ENCODE data around the gene ARPC5L. TPM values are rescaled to one million over a fixed set of nuclear protein-coding genes. Genes with fewer than 3 reads are reported as not detected.

The ARPC5L gene
- total RNA-seq, 1 experiment from 2014 or later: 73.9 TPM

- no peaks in the 10 kb centered on the region for H3K27me3 ChIP-seq (replicated peaks; ENCODE audit: insufficient read depth, low read depth, low read length, poor library complexity)
- no peaks in the 10 kb centered on the region for H3K36me3 ChIP-seq (ENCODE audit: insufficient read depth, low read length, poor library complexity, severe bottlenecking)
- H3K27ac ChIP-seq (ENCODE audit: low read depth, low read length, poor library complexity, severe bottlenecking): no peak overlapping the region
- ChIA-PET CTCF (no interaction called here), POLR2A (ENCODE audit: low non-redundant PET) (no interaction called here)
- H3K4me3 ChIP-seq (ENCODE audit: low read depth, low read length, poor library complexity, severe bottlenecking): no peak overlapping the region
- no peak for DNase-seq (ENCODE audit: low spot score)
- no TSS peak for BruUV-seq (replicated peaks)
- peaks cover 6% of the 10 kb centered on the region for H3K4me1 ChIP-seq (ENCODE audit: insufficient read depth, low read length, poor library complexity, severe bottlenecking)
- TF ChIP-seq CTCF (conservative IDR thresholded peaks at IDR 0.05; ENCODE audit: low read depth, low read length): no peak
- TF ChIP-seq EZH2 (IDR thresholded peaks at IDR 0.05; ENCODE audit: borderline replicate concordance, low read depth, low read length, poor library complexity, severe bottlenecking): no peak
- no peaks in the 10 kb centered on the region for H3K9me3 ChIP-seq (ENCODE audit: low read depth, low read length, poor library complexity, severe bottlenecking)
- intact Hi-C loops (cut with micrococcal nuclease; ENCODE audit: unreplicated experiment): no loop called here
Observed at GRCh38 chr9:124897570-124898460, 35.9 kb downstream of the ARPC5L start.

GRCh38 chr9:124899845-124900244 is 37.9 kb downstream of the ARPC5L start:
- Histone ChIP-seq H3K27me3 (replicated peaks; ENCODE audit: insufficient read depth, low read depth, low read length, poor library complexity) (no peaks in the 10 kb centered on the region), H3K27ac (ENCODE audit: low read depth, low read length, poor library complexity, severe bottlenecking) (no peak overlapping the region), H3K36me3 (ENCODE audit: insufficient read depth, low read length, poor library complexity, severe bottlenecking) (no peaks in the 10 kb centered on the region), H3K9me3 (ENCODE audit: low read depth, low read length, poor library complexity, severe bottlenecking) (no peaks in the 10 kb centered on the region), H3K4me1 (ENCODE audit: insufficient read depth, low read length, poor library complexity, severe bottlenecking) (no peaks in the 10 kb centered on the region), H3K4me3 (ENCODE audit: low read depth, low read length, poor library complexity, severe bottlenecking) (no peak overlapping the region)
- ChIA-PET CTCF (no interaction called here), POLR2A (ENCODE audit: low non-redundant PET) (no interaction called here)
- TF ChIP-seq CTCF (conservative IDR thresholded peaks at IDR 0.05; ENCODE audit: low read depth, low read length): no peak
- no peak for TF ChIP-seq EZH2 (IDR thresholded peaks at IDR 0.05; ENCODE audit: borderline replicate concordance, low read depth, low read length, poor library complexity, severe bottlenecking)
- no peak for DNase-seq (ENCODE audit: low spot score)
- intact Hi-C loops (cut with micrococcal nuclease; ENCODE audit: unreplicated experiment): no loop called here
- no TSS peak for BruUV-seq (replicated peaks)

GRCh38 chr9:124906966-124907365 is 45.0 kb downstream of the ARPC5L start:
- intact Hi-C loops (cut with micrococcal nuclease; ENCODE audit: unreplicated experiment): no loop called here
- H3K27ac ChIP-seq (ENCODE audit: low read depth, low read length, poor library complexity, severe bottlenecking): no peak overlapping the region
- no peak overlapping the region for H3K4me3 ChIP-seq (ENCODE audit: low read depth, low read length, poor library complexity, severe bottlenecking)
- no peaks in the 10 kb centered on the region for H3K36me3 ChIP-seq (ENCODE audit: insufficient read depth, low read length, poor library complexity, severe bottlenecking)
- no peaks in the 10 kb centered on the region for H3K4me1 ChIP-seq (ENCODE audit: insufficient read depth, low read length, poor library complexity, severe bottlenecking)
- no TSS peak for BruUV-seq (replicated peaks)
- ChIA-PET POLR2A (ENCODE audit: low non-redundant PET) (no interaction called here), CTCF (no interaction called here)
- no peaks in the 10 kb centered on the region for H3K9me3 ChIP-seq (ENCODE audit: low read depth, low read length, poor library complexity, severe bottlenecking)
- TF ChIP-seq CTCF (conservative IDR thresholded peaks at IDR 0.05; ENCODE audit: low read depth, low read length) (no peak), EZH2 (IDR thresholded peaks at IDR 0.05; ENCODE audit: borderline replicate concordance, low read depth, low read length, poor library complexity, severe bottlenecking) (no peak)
- DNase-seq (ENCODE audit: low spot score): no peak
- no peaks in the 10 kb centered on the region for H3K27me3 ChIP-seq (replicated peaks; ENCODE audit: insufficient read depth, low read depth, low read length, poor library complexity)
